Suprapubic skin (tissue), 4 donors: ENCODE results near the gene MYO1E. TPM values are rescaled to one million over a fixed set of nuclear protein-coding genes. Genes with fewer than 3 reads are reported as not detected.

Experiments
- DNase-seq, 2 donors: peaks; one replicate each; pipeline ENCODE4 v3.0.0-alpha.2; 2019; ENCODE audit warnings: low spot score in 2 of 2
- H3K27ac ChIP-seq: fragments of 200-600 bp; sonication (generic); one replicate; pipeline ENCODE4 v1.5.1; 2019
- H3K27me3 ChIP-seq: fragments of 200-600 bp; sonication (generic); one replicate; pipeline ENCODE4 v1.5.1; 2019
- H3K36me3 ChIP-seq: fragments of 200-600 bp; sonication (generic); one replicate; pipeline ENCODE4 v1.5.1; 2019
- H3K4me1 ChIP-seq: fragments of 200-600 bp; sonication (generic); one replicate; pipeline ENCODE4 v1.5.1; 2019
- H3K4me3 ChIP-seq: fragments of 200-600 bp; sonication (generic); one replicate; pipeline ENCODE4 v1.5.1; 2019; ENCODE audit warnings: mild to moderate bottlenecking
- H3K9me3 ChIP-seq: fragments of 200-600 bp; sonication (generic); one replicate; pipeline ENCODE4 v1.5.1; 2019
- CTCF ChIP-seq, 2 donors: fragments of 200-600 bp in 1 of 2; fragments of 450-650 bp in 1 of 2; sonication (generic) in 1 of 2; IDR thresholded peaks; one replicate each; pipeline ENCODE4 v1.5.1; 2016 to 2019; ENCODE audit warnings: antibody characterized with exemption in 2 of 2, mild to moderate bottlenecking in 1 of 2, moderate library complexity in 1 of 2
- EP300 ChIP-seq: sonication (generic); formaldehyde crosslinking; IDR thresholded peaks from one replicate; pipeline ENCODE4 v1.6.1; 2017; ENCODE audit warnings: antibody characterized with exemption
- POLR2A ChIP-seq, 2 donors: fragments of 450-650 bp; IDR thresholded peaks; one replicate each; pipeline ENCODE4 v1.6.1; 2017; ENCODE audit warnings: antibody characterized with exemption in 2 of 2, mild to moderate bottlenecking in 2 of 2, moderate library complexity in 2 of 2
- POLR2AphosphoS5 ChIP-seq, 3 donors: sonication (generic); formaldehyde crosslinking; IDR thresholded peaks; one replicate each; pipeline ENCODE4 v1.6.1; 2017; ENCODE audit warnings: antibody characterized with exemption in 3 of 3
- WGBS: methylation state at CpG from one replicate; pipeline ENCODE4 v1.1.5; 2018; 5-methylcytosine and 5-hydroxymethylcytosine counted together
- total RNA-seq, 4 donors: library from RNA; depleted of rRNA; stranded (reverse); fragments of >200 nt; gene quantifications; one replicate each; pipeline ENCODE4 v1.1.0, GENCODE V29; 2016

MYO1E gene
- total RNA-seq, 4 donors from 2014 or later, result 79.7 to 171 (median 144) TPM

- no peak overlapping the region for H3K27ac ChIP-seq
- 56% methylated on average over 2 of the region's 2 CpGs for WGBS
- H3K9me3 ChIP-seq, result no peaks in the 10 kb centered on the region
- no peaks in the 10 kb centered on the region for H3K27me3 ChIP-seq
- no peak for DNase-seq
- TF ChIP-seq CTCF (IDR thresholded peaks at IDR 0.05), result no peak
- TF ChIP-seq EP300, result no peak
- TF ChIP-seq POLR2A (IDR thresholded peaks at IDR 0.05), result no peak
- no peak for TF ChIP-seq POLR2AphosphoS5 (IDR thresholded peaks at IDR 0.05)
- H3K36me3 ChIP-seq, result no peaks in the 10 kb centered on the region
- H3K4me3 ChIP-seq, result no peak overlapping the region
- peaks cover 6% of the 10 kb centered on the region for H3K4me1 ChIP-seq
These were observed 127.1 kb downstream of the MYO1E start for GRCh38 chr15:59245559-59245958.

GRCh38 chr15:59244337-59244736, 128.3 kb downstream of the MYO1E start:
- DNase-seq, result no peak
- WGBS, result 97% methylated on average over 3 of the region's 3 CpGs
- H3K9me3 ChIP-seq, result no peaks in the 10 kb centered on the region
- no peaks in the 10 kb centered on the region for H3K36me3 ChIP-seq
- H3K27ac ChIP-seq, result no peak overlapping the region
- H3K4me3 ChIP-seq, result no peak overlapping the region
- H3K27me3 ChIP-seq, result no peaks in the 10 kb centered on the region
- no peak for TF ChIP-seq POLR2A (IDR thresholded peaks at IDR 0.05)
- no peak for TF ChIP-seq EP300
- TF ChIP-seq POLR2AphosphoS5 (IDR thresholded peaks at IDR 0.05), result no peak
- no peak for TF ChIP-seq CTCF (IDR thresholded peaks at IDR 0.05)
- peaks cover 2% of the 10 kb centered on the region for H3K4me1 ChIP-seq

- 79% methylated on average over 5 of the region's 5 CpGs for WGBS
- H3K27me3 ChIP-seq, result no peaks in the 10 kb centered on the region
- no peak for TF ChIP-seq POLR2AphosphoS5 (IDR thresholded peaks at IDR 0.05)
- TF ChIP-seq EP300, result no peak
- no peak for TF ChIP-seq POLR2A (IDR thresholded peaks at IDR 0.05)
- no peak for TF ChIP-seq CTCF (IDR thresholded peaks at IDR 0.05)
- H3K4me1 ChIP-seq, result peaks cover 2% of the 10 kb centered on the region
- no peak overlapping the region for H3K27ac ChIP-seq
- no peaks in the 10 kb centered on the region for H3K9me3 ChIP-seq
- no peak for DNase-seq
- H3K36me3 ChIP-seq, result no peaks in the 10 kb centered on the region
- H3K4me3 ChIP-seq, result no peak overlapping the region
These were observed 129.0 kb downstream of the MYO1E start for GRCh38 chr15:59243622-59244021.

GRCh38 chr15:59242649-59243048, 130.0 kb downstream of the MYO1E start:
- H3K27ac ChIP-seq, result no peak overlapping the region

GRCh38 chr15:59240036-59240435, 132.6 kb downstream of the MYO1E start:
- no peak for TF ChIP-seq POLR2AphosphoS5 (IDR thresholded peaks at IDR 0.05)
- TF ChIP-seq POLR2A (IDR thresholded peaks at IDR 0.05), result no peak
- TF ChIP-seq CTCF (IDR thresholded peaks at IDR 0.05), result no peak
- TF ChIP-seq EP300, result no peak
- no peaks in the 10 kb centered on the region for H3K27me3 ChIP-seq
- no peak overlapping the region for H3K27ac ChIP-seq
- WGBS, result 76% methylated on average over 5 of the region's 5 CpGs
- no peak overlapping the region for H3K4me3 ChIP-seq
- peaks cover 5% of the 10 kb centered on the region for H3K4me1 ChIP-seq
- no peak for DNase-seq
- H3K9me3 ChIP-seq, result no peaks in the 10 kb centered on the region
- H3K36me3 ChIP-seq, result no peaks in the 10 kb centered on the region

More at GRCh38 chr15:59242649-59243048, 130.0 kb downstream of the MYO1E start:
- Histone ChIP-seq H3K36me3 (no peaks in the 10 kb centered on the region), H3K9me3 (no peaks in the 10 kb centered on the region), H3K4me3 (no peak overlapping the region), H3K27me3 (no peaks in the 10 kb centered on the region), H3K4me1 (peaks cover 2% of the 10 kb centered on the region)
- no peak for TF ChIP-seq POLR2A (IDR thresholded peaks at IDR 0.05)
- TF ChIP-seq POLR2AphosphoS5 (IDR thresholded peaks at IDR 0.05), result no peak
- no peak for TF ChIP-seq CTCF (IDR thresholded peaks at IDR 0.05)
- no peak for TF ChIP-seq EP300
- 95% methylated on average over 2 of the region's 2 CpGs for WGBS
- DNase-seq, result no peak
